H9 (cell line): ENCODE results near the gene MAP2. TPM values are rescaled to one million over a fixed set of nuclear protein-coding genes. Genes with fewer than 3 reads are reported as not detected.

Source experiments
- DNase-seq: peaks from one replicate; pipeline ENCODE4 v3.0.0-alpha.2; 2017
- H2AFZ ChIP-seq: one replicate; pipeline ENCODE4 v1.6.1; 2013; ENCODE audit warnings: mild to moderate bottlenecking, low read length, control low read depth, moderate library complexity
- H2AK5ac ChIP-seq: 2 replicates; pipeline ENCODE4 v1.6.1; 2013; ENCODE audit warnings: low read length, control low read depth, mixed read lengths; ENCODE audit not compliant: insufficient read length
- H2BK120ac ChIP-seq: one replicate; pipeline ENCODE4 v1.6.1; 2013; ENCODE audit warnings: low read depth, mild to moderate bottlenecking, low read length, control low read depth, inconsistent platforms; ENCODE audit not compliant: poor library complexity, severe bottlenecking
- H2BK12ac ChIP-seq: 2 replicates; pipeline ENCODE4 v1.6.1; 2013; ENCODE audit warnings: low read length, control low read depth, mixed read lengths, low read depth; ENCODE audit not compliant: insufficient read length
- H2BK15ac ChIP-seq: 2 replicates; pipeline ENCODE4 v1.6.1; 2013; ENCODE audit warnings: low read depth, low read length, control low read depth
- H2BK20ac ChIP-seq: one replicate; pipeline ENCODE4 v1.6.1; 2013; ENCODE audit warnings: low read depth, mild to moderate bottlenecking, low read length, control low read depth, inconsistent platforms; ENCODE audit not compliant: poor library complexity, severe bottlenecking
- H2BK5ac ChIP-seq: 2 replicates; pipeline ENCODE4 v1.6.1; 2013; ENCODE audit warnings: low read length, control low read depth, mixed read lengths; ENCODE audit not compliant: insufficient read length
- H3K14ac ChIP-seq: 2 replicates; pipeline ENCODE4 v1.6.1; 2013; ENCODE audit warnings: low read length, control low read depth; ENCODE audit not compliant: insufficient read depth
- H3K18ac ChIP-seq: 2 replicates; pipeline ENCODE4 v1.6.1; 2013; ENCODE audit warnings: low read depth, mild to moderate bottlenecking, mixed read lengths, low read length, control low read depth; ENCODE audit not compliant: insufficient read length
- H3K23ac ChIP-seq: 2 replicates; pipeline ENCODE4 v1.6.1; 2013; ENCODE audit warnings: low read length, control low read depth, mixed read lengths, low read depth; ENCODE audit not compliant: insufficient read length
- H3K23me2 ChIP-seq: 2 replicates; pipeline ENCODE4 v1.6.1; 2013; ENCODE audit warnings: low read depth, mild to moderate bottlenecking, mixed read lengths, low read length, control low read depth; ENCODE audit not compliant: insufficient read length, poor library complexity, severe bottlenecking
- H3K27ac ChIP-seq: 2 replicates; pipeline ENCODE4 v1.5.1; 2013; ENCODE audit warnings: low read length, control low read depth, mixed read lengths, low read depth; ENCODE audit not compliant: insufficient read length
- H3K27me3 ChIP-seq: 2 replicates; pipeline ENCODE4 v1.6.1; 2013; ENCODE audit warnings: low read length, control low read depth, inconsistent platforms; ENCODE audit not compliant: insufficient read depth
- H3K4ac ChIP-seq: 2 replicates; pipeline ENCODE4 v1.6.1; 2013; ENCODE audit warnings: low read depth, mild to moderate bottlenecking, control low read depth, inconsistent platforms, low read length, moderate library complexity
- H3K4me1 ChIP-seq: 2 replicates; pipeline ENCODE4 v1.6.1; 2013; ENCODE audit warnings: low read length, control low read depth, inconsistent platforms; ENCODE audit not compliant: insufficient read depth
- H3K4me2 ChIP-seq: 2 replicates; pipeline ENCODE4 v1.6.1; 2013; ENCODE audit warnings: low read length, control low read depth, mixed read lengths; ENCODE audit not compliant: insufficient read length, insufficient read depth
- H3K56ac ChIP-seq: 2 replicates; pipeline ENCODE4 v1.6.1; 2013; ENCODE audit warnings: low read depth, mild to moderate bottlenecking, mixed read lengths, low read length, control low read depth; ENCODE audit not compliant: insufficient read length
- H3K79me1 ChIP-seq: 2 replicates; pipeline ENCODE4 v1.6.1; 2013; ENCODE audit warnings: low read depth, mild to moderate bottlenecking, moderate library complexity, low read length, control low read depth, inconsistent platforms; ENCODE audit not compliant: insufficient read depth, poor library complexity, severe bottlenecking
- H3K79me2 ChIP-seq: 2 replicates; pipeline ENCODE4 v1.6.1; 2013; ENCODE audit warnings: low read length, control low read depth, inconsistent platforms; ENCODE audit not compliant: insufficient read depth
- H3K9ac ChIP-seq: 2 replicates; pipeline ENCODE4 v1.6.1; 2013; ENCODE audit warnings: low read length, control low read depth, mixed read lengths; ENCODE audit not compliant: insufficient read length; ENCODE audit errors: extremely low read depth
- H3K9me3 ChIP-seq: one replicate; pipeline ENCODE4 v1.6.1; 2013; ENCODE audit warnings: low read depth, low read length, inconsistent platforms; ENCODE audit not compliant: control insufficient read depth
- H3T11ph ChIP-seq: one replicate; pipeline ENCODE4 v1.6.1; 2013; ENCODE audit warnings: mild to moderate bottlenecking, low read length, control low read depth, inconsistent platforms
- H4K20me1 ChIP-seq: one replicate; pipeline ENCODE4 v1.6.1; 2013; ENCODE audit not compliant: control insufficient read depth, insufficient read length, insufficient read depth
- H4K5ac ChIP-seq: 2 replicates; pipeline ENCODE4 v1.6.1; 2013; ENCODE audit warnings: low read depth, mild to moderate bottlenecking, mixed read lengths, low read length, control low read depth; ENCODE audit not compliant: insufficient read length
- H4K8ac ChIP-seq: replicated peaks from 2 replicates; pipeline ENCODE4 v1.6.1; 2013; ENCODE audit warnings: low read length, control low read depth, mixed read lengths, low read depth; ENCODE audit not compliant: insufficient read length
- H4K91ac ChIP-seq: 2 replicates; pipeline ENCODE4 v1.6.1; 2013; ENCODE audit warnings: low read depth, mild to moderate bottlenecking, moderate library complexity, mixed read lengths, low read length, control low read depth; ENCODE audit not compliant: insufficient read length
- H3K27ac Mint-ChIP-seq, 3 experiments: 2 replicates in 2 of 3; 3 replicates in 1 of 3; pipeline ENCODE4 v1.8.0; 2020 to 2021; ENCODE audit warnings: mixed read lengths in 3 of 3, mild to moderate bottlenecking in 1 of 3, moderate library complexity in 1 of 3
- H3K27me3 Mint-ChIP-seq: 2 replicates; pipeline ENCODE4 v1.8.0; 2021; ENCODE audit warnings: low read depth, mild to moderate bottlenecking, moderate library complexity, mixed read lengths
- H3K36me3 Mint-ChIP-seq, 3 experiments: 2 replicates in 2 of 3; 3 replicates in 1 of 3; pipeline ENCODE4 v1.8.0; 2020 to 2021; ENCODE audit warnings: low read depth in 3 of 3, mixed read lengths in 3 of 3; ENCODE audit not compliant: insufficient read depth in 1 of 3
- H3K4me1 Mint-ChIP-seq, 2 experiments: 2 replicates each; pipeline ENCODE4 v1.8.0; 2020; ENCODE audit warnings: mixed read lengths in 2 of 2
- H3K4me3 Mint-ChIP-seq, 2 experiments: 2 replicates in 1 of 2; 3 replicates in 1 of 2; pipeline ENCODE4 v1.8.0; 2020 to 2021; ENCODE audit warnings: mild to moderate bottlenecking in 2 of 2, mixed read lengths in 2 of 2, moderate library complexity in 1 of 2
- H3K9me3 Mint-ChIP-seq, 2 experiments: 2 replicates in 1 of 2; 3 replicates in 1 of 2; pipeline ENCODE4 v1.8.0; 2020; ENCODE audit warnings: mild to moderate bottlenecking in 2 of 2, mixed read lengths in 2 of 2, moderate library complexity in 1 of 2
- total RNA-seq: library from RNA; stranded (reverse); gene quantifications from 2 replicates; pipeline ENCODE4 v1.2.1, GENCODE V29; 2021
- TF ChIP-seq, protein P1 (sequence below): fragments of 200-600 bp; sonication (generic); conservative IDR thresholded peaks from 3 replicates; pipeline ENCODE4 v1.8.0; 2021; ENCODE audit warnings: antibody characterized with exemption, mild to moderate bottlenecking

MAP2 gene
- total RNA-seq, 1 experiment from 2014 or later: 0.87 TPM

DNA sequence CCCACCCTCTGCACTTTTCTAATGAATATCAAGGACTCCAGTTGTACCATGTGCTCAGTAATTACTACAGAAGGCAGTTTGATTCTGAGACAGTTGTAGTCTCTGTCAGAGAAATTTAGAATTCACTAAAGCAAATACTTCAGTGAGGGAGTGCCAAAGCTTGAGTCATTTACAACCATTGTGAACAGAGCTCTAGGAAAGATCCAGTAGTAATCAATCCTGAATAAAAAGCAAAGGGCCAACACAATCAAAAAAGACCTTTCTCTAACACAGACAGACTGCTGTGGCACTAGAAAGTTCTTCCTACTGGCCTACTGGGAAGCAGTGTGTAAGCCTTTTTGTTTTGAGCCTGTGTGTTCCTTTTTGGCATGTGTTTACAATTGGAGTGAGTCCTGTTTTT is 212.2 kb downstream of the MAP2 start:
- Mint-ChIP-seq H3K27ac (no peak overlapping the region), H3K36me3 (no peaks in the 10 kb centered on the region), H3K4me1 (peaks cover 0 to 5% of the 10 kb centered on the region in 2 experiments; a peak in 3 of 4 replicates), H3K4me3 (no peak overlapping the region), H3K27me3 (peaks cover 2% of the 10 kb centered on the region), H3K9me3 (no peaks in the 10 kb centered on the region)
- no peaks in the 10 kb centered on the region for H4K20me1 ChIP-seq
- H3K27ac ChIP-seq: no peak overlapping the region
- H3K4me1 ChIP-seq: no peaks in the 10 kb centered on the region
- no peak overlapping the region for H2BK20ac ChIP-seq
- no peak overlapping the region for H3K18ac ChIP-seq
- TF ChIP-seq, protein P1, sequence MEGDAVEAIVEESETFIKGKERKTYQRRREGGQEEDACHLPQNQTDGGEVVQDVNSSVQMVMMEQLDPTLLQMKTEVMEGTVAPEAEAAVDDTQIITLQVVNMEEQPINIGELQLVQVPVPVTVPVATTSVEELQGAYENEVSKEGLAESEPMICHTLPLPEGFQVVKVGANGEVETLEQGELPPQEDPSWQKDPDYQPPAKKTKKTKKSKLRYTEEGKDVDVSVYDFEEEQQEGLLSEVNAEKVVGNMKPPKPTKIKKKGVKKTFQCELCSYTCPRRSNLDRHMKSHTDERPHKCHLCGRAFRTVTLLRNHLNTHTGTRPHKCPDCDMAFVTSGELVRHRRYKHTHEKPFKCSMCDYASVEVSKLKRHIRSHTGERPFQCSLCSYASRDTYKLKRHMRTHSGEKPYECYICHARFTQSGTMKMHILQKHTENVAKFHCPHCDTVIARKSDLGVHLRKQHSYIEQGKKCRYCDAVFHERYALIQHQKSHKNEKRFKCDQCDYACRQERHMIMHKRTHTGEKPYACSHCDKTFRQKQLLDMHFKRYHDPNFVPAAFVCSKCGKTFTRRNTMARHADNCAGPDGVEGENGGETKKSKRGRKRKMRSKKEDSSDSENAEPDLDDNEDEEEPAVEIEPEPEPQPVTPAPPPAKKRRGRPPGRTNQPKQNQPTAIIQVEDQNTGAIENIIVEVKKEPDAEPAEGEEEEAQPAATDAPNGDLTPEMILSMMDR: no peak
- no peak overlapping the region for H4K8ac ChIP-seq
- H3K14ac ChIP-seq: no peak overlapping the region
- H2BK5ac ChIP-seq: no peak overlapping the region
- no peak overlapping the region for H2AFZ ChIP-seq
- H3K4ac ChIP-seq: no peak overlapping the region
- no peak for DNase-seq
- no peak overlapping the region for H2AK5ac ChIP-seq
- no peak overlapping the region for H2BK120ac ChIP-seq
- H3K23me2 ChIP-seq: no peaks in the 10 kb centered on the region
- no peak overlapping the region for H3T11ph ChIP-seq
- H4K5ac ChIP-seq: no peak overlapping the region
- no peaks in the 10 kb centered on the region for H3K79me1 ChIP-seq
- H3K79me2 ChIP-seq: no peaks in the 10 kb centered on the region
- no peak overlapping the region for H2BK12ac ChIP-seq
- H3K23ac ChIP-seq: no peak overlapping the region
- no peak overlapping the region for H3K56ac ChIP-seq
- no peak overlapping the region for H4K91ac ChIP-seq
- no peak overlapping the region for H3K9ac ChIP-seq
- H3K4me2 ChIP-seq: no peak overlapping the region
- no peaks in the 10 kb centered on the region for H3K9me3 ChIP-seq
- no peak overlapping the region for H2BK15ac ChIP-seq
- no peaks in the 10 kb centered on the region for H3K27me3 ChIP-seq
